Mesenchymal stem cell (in vitro differentiated cells and primary cell): ENCODE measurements around the gene NRG3.

ENCODE experiments used
- DNase-seq: peaks from one replicate; pipeline ENCODE4 v3.0.0-alpha.2; 2013
- H2AFZ ChIP-seq: one replicate; pipeline ENCODE4 v1.6.1; 2013; ENCODE audit warnings: low read depth, mild to moderate bottlenecking, control low read depth, inconsistent platforms, low read length, moderate library complexity
- H2AK5ac ChIP-seq: 2 replicates; pipeline ENCODE4 v1.6.1; 2013; ENCODE audit warnings: low read length, moderate library complexity, mild to moderate bottlenecking, inconsistent platforms; ENCODE audit not compliant: severe bottlenecking
- H2BK120ac ChIP-seq: one replicate; pipeline ENCODE4 v1.6.1; 2013; ENCODE audit warnings: low read depth, mild to moderate bottlenecking, inconsistent platforms, low read length, moderate library complexity
- H2BK12ac ChIP-seq, 2 experiments: one replicate each; pipeline ENCODE4 v1.6.1; 2013; ENCODE audit warnings: inconsistent platforms in 2 of 2, low read length in 2 of 2, mild to moderate bottlenecking in 2 of 2, moderate library complexity in 2 of 2, control low read depth in 1 of 2
- H2BK15ac ChIP-seq: one replicate; pipeline ENCODE4 v1.6.1; 2013; ENCODE audit warnings: mild to moderate bottlenecking, low read depth, inconsistent platforms; ENCODE audit not compliant: poor library complexity, severe bottlenecking
- H2BK5ac ChIP-seq: 2 replicates; pipeline ENCODE4 v1.6.1; 2013; ENCODE audit warnings: low read depth, mild to moderate bottlenecking, low read length, control low read depth, inconsistent platforms; ENCODE audit not compliant: poor library complexity, severe bottlenecking
- H3K14ac ChIP-seq, 2 experiments: one replicate each; pipeline ENCODE4 v1.6.1; 2013; ENCODE audit warnings: inconsistent platforms in 2 of 2, low read length in 2 of 2, control low read depth in 1 of 2, mild to moderate bottlenecking in 1 of 2, moderate library complexity in 1 of 2
- H3K18ac ChIP-seq, 2 experiments: one replicate each; pipeline ENCODE4 v1.6.1; 2013; ENCODE audit warnings: inconsistent platforms in 2 of 2, low read length in 2 of 2, control low read depth in 1 of 2, low read depth in 1 of 2, mild to moderate bottlenecking in 1 of 2
- H3K23ac ChIP-seq, 2 experiments: one replicate each; pipeline ENCODE4 v1.6.1; 2013; ENCODE audit warnings: inconsistent platforms in 2 of 2, low read length in 2 of 2, mild to moderate bottlenecking in 2 of 2, moderate library complexity in 2 of 2, control low read depth in 1 of 2
- H3K27ac ChIP-seq: 2 replicates; pipeline ENCODE4 v1.5.1; 2013; ENCODE audit warnings: mild to moderate bottlenecking, moderate library complexity, low read length, control low read depth, inconsistent platforms; ENCODE audit not compliant: poor library complexity, severe bottlenecking
- H3K27me3 ChIP-seq, 2 experiments: 2 replicates each; pipeline versions ENCODE4 v1.6.1 to v1.7.0; 2013; ENCODE audit warnings: low read length in 2 of 2, mild to moderate bottlenecking in 2 of 2, moderate library complexity in 2 of 2, control low read depth in 1 of 2, inconsistent platforms in 1 of 2; ENCODE audit not compliant: control insufficient read depth in 1 of 2, insufficient read depth in 1 of 2
- H3K36me3 ChIP-seq, 2 experiments: 2 replicates each; pipeline versions ENCODE4 v1.6.1 to v1.7.0; 2013; ENCODE audit warnings: low read length in 2 of 2, control low read depth in 1 of 2, inconsistent platforms in 1 of 2, low read depth in 1 of 2, mild to moderate bottlenecking in 1 of 2; ENCODE audit not compliant: insufficient read depth in 2 of 2, control insufficient read depth in 1 of 2
- H3K4ac ChIP-seq, 2 experiments: one replicate each; pipeline ENCODE4 v1.6.1; 2013; ENCODE audit warnings: inconsistent platforms in 2 of 2, low read length in 2 of 2, mild to moderate bottlenecking in 2 of 2, moderate library complexity in 2 of 2, control low read depth in 1 of 2, low read depth in 1 of 2
- H3K4me1 ChIP-seq: 2 replicates; pipeline ENCODE4 v1.6.1; 2013; ENCODE audit warnings: low read depth, low read length, control low read depth; ENCODE audit not compliant: control insufficient read depth, insufficient read depth
- H3K4me2 ChIP-seq: 2 replicates; pipeline ENCODE4 v1.6.1; 2013; ENCODE audit warnings: low read length, mild to moderate bottlenecking, inconsistent platforms; ENCODE audit not compliant: poor library complexity, severe bottlenecking
- H3K4me3 ChIP-seq, 2 experiments: 2 replicates each; pipeline versions ENCODE4 v1.5.1 to v1.7.0; 2013; ENCODE audit warnings: low read length in 2 of 2, mild to moderate bottlenecking in 2 of 2, control low read depth in 1 of 2, low read depth in 1 of 2; ENCODE audit not compliant: insufficient read depth in 1 of 2
- H3K79me1 ChIP-seq: replicated peaks from 2 replicates; pipeline ENCODE4 v1.6.1; 2013; ENCODE audit warnings: mild to moderate bottlenecking, control low read depth, low read length, inconsistent platforms; ENCODE audit not compliant: poor library complexity, severe bottlenecking
- H3K9ac ChIP-seq: 2 replicates; pipeline ENCODE4 v1.7.0; 2013; ENCODE audit warnings: mild to moderate bottlenecking, low read length, moderate library complexity
- H3K9me3 ChIP-seq: 2 replicates; pipeline ENCODE4 v1.7.0; 2013; ENCODE audit warnings: mild to moderate bottlenecking, low read length; ENCODE audit not compliant: control insufficient read depth
- H4K8ac ChIP-seq: one replicate; pipeline ENCODE4 v1.6.1; 2013; ENCODE audit warnings: inconsistent platforms, mild to moderate bottlenecking, low read length, moderate library complexity
- H4K91ac ChIP-seq: one replicate; pipeline ENCODE4 v1.6.1; 2013; ENCODE audit warnings: mild to moderate bottlenecking, low read length, inconsistent platforms
- WGBS: methylation state at CpG from one replicate; pipeline ENCODE4 v1.1.7; 2013; ENCODE audit warnings: mixed read lengths; 5-methylcytosine and 5-hydroxymethylcytosine counted together

Gene NRG3

GRCh38 chr10:82922046-82922445 is 1047.1 kb downstream of the NRG3 start:
- H3K4me1 ChIP-seq: no peaks in the 10 kb centered on the region
- no peak overlapping the region for H3K4me3 ChIP-seq
- H3K27ac ChIP-seq: no peak overlapping the region
- no peak overlapping the region for H3K9ac ChIP-seq
- H3K36me3 ChIP-seq: no peaks in the 10 kb centered on the region
- no peak overlapping the region for H2BK12ac ChIP-seq
- H3K9me3 ChIP-seq: no peaks in the 10 kb centered on the region
- no peak overlapping the region for H3K4ac ChIP-seq
- no peak overlapping the region for H2AFZ ChIP-seq
- no peak overlapping the region for H4K8ac ChIP-seq
- H3K14ac ChIP-seq: no peak overlapping the region
- H3K23ac ChIP-seq: no peak overlapping the region
- H2BK120ac ChIP-seq: no peak overlapping the region
- no peak for DNase-seq
- no peak overlapping the region for H4K91ac ChIP-seq
- H3K4me2 ChIP-seq: no peak overlapping the region
- no peak overlapping the region for H2BK5ac ChIP-seq
- no peak overlapping the region for H2BK15ac ChIP-seq
- no peak overlapping the region for H2AK5ac ChIP-seq
- WGBS: 90% methylated on average over 2 of the region's 4 CpGs
- H3K27me3 ChIP-seq: no peaks in the 10 kb centered on the region
- H3K79me1 ChIP-seq: no peaks in the 10 kb centered on the region
- H3K18ac ChIP-seq: no peak overlapping the region

GRCh38 chr10:82922755-82923154 is 1047.8 kb downstream of the NRG3 start:
- Histone ChIP-seq H3K14ac (no peak overlapping the region), H3K9me3 (no peaks in the 10 kb centered on the region), H3K27me3 (no peaks in the 10 kb centered on the region), H3K36me3 (no peaks in the 10 kb centered on the region), H3K4ac (no peak overlapping the region), H3K23ac (no peak overlapping the region), H3K4me3 (no peak overlapping the region), H3K18ac (no peak overlapping the region), H3K4me1 (no peaks in the 10 kb centered on the region), H3K79me1 (no peaks in the 10 kb centered on the region), H2BK120ac (no peak overlapping the region), H4K8ac (no peak overlapping the region), H3K9ac (no peak overlapping the region), H2AFZ (no peak overlapping the region), H3K27ac (no peak overlapping the region), H2BK5ac (no peak overlapping the region), H3K4me2 (no peak overlapping the region), H2BK12ac (no peak overlapping the region), H2AK5ac (no peak overlapping the region), H4K91ac (no peak overlapping the region), H2BK15ac (no peak overlapping the region)
- no peak for DNase-seq
- whole genome bisulfite sequencing: 74% methylated on average over 2 of the region's 2 CpGs

- no CpG with 5 or more reads among the region's 1 CpG for WGBS
- Histone ChIP-seq H2BK12ac (no peak overlapping the region), H3K4me3 (no peak overlapping the region), H3K4ac (no peak overlapping the region), H2BK15ac (no peak overlapping the region), H3K9ac (no peak overlapping the region), H3K14ac (no peak overlapping the region), H3K4me1 (no peaks in the 10 kb centered on the region), H4K8ac (no peak overlapping the region), H3K79me1 (no peaks in the 10 kb centered on the region), H2AFZ (no peak overlapping the region), H2AK5ac (no peak overlapping the region), H3K9me3 (no peaks in the 10 kb centered on the region), H2BK5ac (no peak overlapping the region), H4K91ac (no peak overlapping the region), H3K23ac (no peak overlapping the region), H3K27ac (no peak overlapping the region), H3K18ac (no peak overlapping the region), H3K36me3 (no peaks in the 10 kb centered on the region), H3K4me2 (no peak overlapping the region), H3K27me3 (no peaks in the 10 kb centered on the region), H2BK120ac (no peak overlapping the region)
- DNase-seq: peak; percentile 27
Measured at GRCh38 chr10:82924711-82925110, 1049.7 kb downstream of the NRG3 start.

DNA sequence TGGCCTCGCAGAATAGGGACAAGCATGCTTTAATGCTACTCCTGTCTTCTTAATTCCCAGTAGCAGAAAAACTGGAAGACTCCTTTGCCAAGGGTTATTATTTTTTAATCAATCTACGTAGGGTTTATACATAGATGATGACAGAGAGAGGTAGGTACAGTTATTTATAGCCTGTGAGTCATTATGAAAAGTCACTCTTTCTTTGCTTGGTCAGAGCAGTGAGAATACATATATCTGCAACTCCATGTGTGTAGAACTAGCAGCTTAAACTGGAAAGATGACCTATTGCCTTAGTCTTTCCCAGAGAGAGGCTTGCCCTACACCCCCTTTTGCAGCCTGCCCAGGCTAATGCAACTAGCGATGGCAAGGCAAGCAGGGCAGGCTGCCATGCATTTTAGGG is 1050.6 kb downstream of the NRG3 start:
- 81% methylated on average over 2 of the region's 3 CpGs for WGBS
- Histone ChIP-seq H2BK12ac (peak overlapping the region in 1 of 2 experiments; percentile 38), H3K4ac (no peak overlapping the region), H2AFZ (no peak overlapping the region), H3K9ac (no peak overlapping the region), H3K36me3 (no peaks in the 10 kb centered on the region), H2AK5ac (no peak overlapping the region), H2BK120ac (no peak overlapping the region), H3K27me3 (no peaks in the 10 kb centered on the region), H3K18ac (peak overlapping the region in 1 of 2 experiments; percentile 78), H3K23ac (no peak overlapping the region), H3K79me1 (no peaks in the 10 kb centered on the region), H4K8ac (no peak overlapping the region), H2BK5ac (no peak overlapping the region), H3K4me3 (no peak overlapping the region), H4K91ac (no peak overlapping the region), H2BK15ac (no peak overlapping the region), H3K4me2 (no peak overlapping the region), H3K27ac (no peak overlapping the region), H3K14ac (no peak overlapping the region), H3K9me3 (no peaks in the 10 kb centered on the region), H3K4me1 (no peaks in the 10 kb centered on the region)
- DNase-seq: peak; percentile 30
